HL-60 (cell line): Measurements from ENCODE around the gene CDC37.

Experiments
- DNase-seq, 2 experiments: peaks; one replicate each; pipeline ENCODE4 v3.0.0-alpha.2; 2010 to 2020; ENCODE audit warnings: low read depth in 1 of 2, low spot score in 1 of 2
- H3K27ac ChIP-seq: fragments of 250-450 bp; sonication (Bioruptor Pico); replicated peaks from 2 replicates; pipeline ENCODE4 v1.5.1; 2020; ENCODE audit warnings: mild to moderate bottlenecking, moderate library complexity
- H3K27me3 ChIP-seq: fragments of 250-450 bp; sonication (Bioruptor Pico); 2 replicates; pipeline ENCODE4 v1.5.1; 2021; ENCODE audit warnings: mild to moderate bottlenecking, moderate library complexity; ENCODE audit not compliant: insufficient read depth, poor library complexity, severe bottlenecking
- H3K4me3 ChIP-seq: replicated peaks from 2 replicates; pipeline ENCODE4 v1.5.1; 2011; ENCODE audit warnings: mild to moderate bottlenecking, control low read depth, low read length; ENCODE audit not compliant: insufficient read depth
- GABPA ChIP-seq: IDR thresholded peaks from 2 replicates; pipeline ENCODE4 v1.6.1; 2012; ENCODE audit warnings: low read depth
- POLR2AphosphoS5 ChIP-seq: IDR thresholded peaks from 2 replicates; pipeline ENCODE4 v1.6.1; 2012; ENCODE audit warnings: low read depth
- REST ChIP-seq: IDR thresholded peaks from 2 replicates; pipeline ENCODE4 v1.6.1; 2012; ENCODE audit warnings: low read depth; ENCODE audit not compliant: insufficient replicate concordance
- SPI1 ChIP-seq: IDR thresholded peaks from 2 replicates; pipeline ENCODE4 v1.6.1; 2012; ENCODE audit warnings: low read depth, mild to moderate bottlenecking, borderline replicate concordance
- TF ChIP-seq, protein P1 (sequence below): IDR thresholded peaks from one replicate; pipeline ENCODE4 v1.5.1; 2011; ENCODE audit warnings: low read length, control low read depth, inconsistent platforms; ENCODE audit not compliant: insufficient read depth

The CDC37 gene

GRCh38 chr19:10395917-10396316 is 7.4 kb downstream of the CDC37 start:
- Histone ChIP-seq H3K4me3 (no peak overlapping the region), H3K27me3 (no peaks in the 10 kb centered on the region), H3K27ac (no peak overlapping the region)
- no peak for DNase-seq
- TF ChIP-seq REST (no peak), POLR2AphosphoS5 (no peak), GABPA (no peak), SPI1 (no peak)
- TF ChIP-seq, protein P1, sequence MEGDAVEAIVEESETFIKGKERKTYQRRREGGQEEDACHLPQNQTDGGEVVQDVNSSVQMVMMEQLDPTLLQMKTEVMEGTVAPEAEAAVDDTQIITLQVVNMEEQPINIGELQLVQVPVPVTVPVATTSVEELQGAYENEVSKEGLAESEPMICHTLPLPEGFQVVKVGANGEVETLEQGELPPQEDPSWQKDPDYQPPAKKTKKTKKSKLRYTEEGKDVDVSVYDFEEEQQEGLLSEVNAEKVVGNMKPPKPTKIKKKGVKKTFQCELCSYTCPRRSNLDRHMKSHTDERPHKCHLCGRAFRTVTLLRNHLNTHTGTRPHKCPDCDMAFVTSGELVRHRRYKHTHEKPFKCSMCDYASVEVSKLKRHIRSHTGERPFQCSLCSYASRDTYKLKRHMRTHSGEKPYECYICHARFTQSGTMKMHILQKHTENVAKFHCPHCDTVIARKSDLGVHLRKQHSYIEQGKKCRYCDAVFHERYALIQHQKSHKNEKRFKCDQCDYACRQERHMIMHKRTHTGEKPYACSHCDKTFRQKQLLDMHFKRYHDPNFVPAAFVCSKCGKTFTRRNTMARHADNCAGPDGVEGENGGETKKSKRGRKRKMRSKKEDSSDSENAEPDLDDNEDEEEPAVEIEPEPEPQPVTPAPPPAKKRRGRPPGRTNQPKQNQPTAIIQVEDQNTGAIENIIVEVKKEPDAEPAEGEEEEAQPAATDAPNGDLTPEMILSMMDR: no peak

- TF ChIP-seq SPI1: no peak
- TF ChIP-seq REST: no peak
- no peak for TF ChIP-seq POLR2AphosphoS5
- no peak for TF ChIP-seq GABPA
- TF ChIP-seq, protein P1: no peak
- H3K27me3 ChIP-seq: no peaks in the 10 kb centered on the region
- H3K4me3 ChIP-seq: no peak overlapping the region
- H3K27ac ChIP-seq: no peak overlapping the region
- no peak for DNase-seq
Measured at GRCh38 chr19:10395436-10395835, 7.9 kb downstream of the CDC37 start.

- Histone ChIP-seq H3K27ac (no peak overlapping the region), H3K27me3 (no peaks in the 10 kb centered on the region), H3K4me3 (no peak overlapping the region)
- TF ChIP-seq, protein P1: no peak
- TF ChIP-seq REST (no peak), SPI1 (no peak), POLR2AphosphoS5 (no peak), GABPA (no peak)
- DNase-seq: no peak
Measured at GRCh38 chr19:10395003-10395402, 8.3 kb downstream of the CDC37 start.
